Muscle layer of duodenum (tissue), 2 donors: Measurements from ENCODE around the gene ENKUR.

Experiments
- H3K27ac ChIP-seq: one replicate; pipeline ENCODE4 v1.7.0; 2013; ENCODE audit warnings: mild to moderate bottlenecking, low read length
- H3K27me3 ChIP-seq: one replicate; pipeline ENCODE4 v1.7.0; 2013; ENCODE audit warnings: low read depth, mild to moderate bottlenecking, control low read depth, low read length
- H3K36me3 ChIP-seq, 2 donors: one replicate each; pipeline ENCODE4 v1.7.0; 2013; ENCODE audit warnings: low read length in 2 of 2, control low read depth in 1 of 2, mild to moderate bottlenecking in 1 of 2; ENCODE audit not compliant: insufficient read depth in 2 of 2, control insufficient read depth in 1 of 2
- H3K4me1 ChIP-seq, 2 donors: one replicate each; pipeline ENCODE4 v1.7.0; 2013; ENCODE audit warnings: low read length in 2 of 2, mild to moderate bottlenecking in 2 of 2, control low read depth in 1 of 2, moderate library complexity in 1 of 2; ENCODE audit not compliant: insufficient read depth in 2 of 2, control insufficient read depth in 1 of 2
- H3K4me3 ChIP-seq, 2 donors: one replicate each; pipeline ENCODE4 v1.7.0; 2013; ENCODE audit warnings: low read length in 2 of 2, low read depth in 1 of 2, mild to moderate bottlenecking in 1 of 2
- H3K9me3 ChIP-seq, 2 donors: one replicate each; pipeline ENCODE4 v1.7.0; 2013; ENCODE audit warnings: low read length in 2 of 2, control low read depth in 1 of 2, mild to moderate bottlenecking in 1 of 2; ENCODE audit not compliant: control insufficient read depth in 1 of 2
- donor health status: healthy.

Gene ENKUR

GRCh38 chr10:24938525-24938924 lies 77.4 kb downstream of the ENKUR start:
- no peak overlapping the region for H3K27ac ChIP-seq
- H3K4me3 ChIP-seq, result no peak overlapping the region
- H3K4me1 ChIP-seq, result no peaks in the 10 kb centered on the region
- H3K9me3 ChIP-seq, result no peaks in the 10 kb centered on the region
- H3K36me3 ChIP-seq, result no peaks in the 10 kb centered on the region
- no peaks in the 10 kb centered on the region for H3K27me3 ChIP-seq

GRCh38 chr10:24938076-24938475 lies 77.9 kb downstream of the ENKUR start:
- no peaks in the 10 kb centered on the region for H3K9me3 ChIP-seq
- H3K27ac ChIP-seq, result no peak overlapping the region
- H3K4me1 ChIP-seq, result no peaks in the 10 kb centered on the region
- H3K36me3 ChIP-seq, result no peaks in the 10 kb centered on the region
- no peak overlapping the region for H3K4me3 ChIP-seq
- H3K27me3 ChIP-seq, result no peaks in the 10 kb centered on the region

GRCh38 chr10:24935504-24936292 lies 80.3 kb downstream of the ENKUR start:
- Histone ChIP-seq H3K9me3 (no peaks in the 10 kb centered on the region), H3K27me3 (no peaks in the 10 kb centered on the region), H3K4me3 (no peak overlapping the region), H3K27ac (no peak overlapping the region), H3K36me3 (no peaks in the 10 kb centered on the region), H3K4me1 (no peaks in the 10 kb centered on the region)
